ENCODE data around the gene LIG4.

The LIG4 gene

GRCh38 chr13:108182652-108183051, 32.7 kb downstream of the LIG4 start:
- CTCF ChIA-PET: interaction anchor here (0.6 kb wide), 1 partner anchor 1833 kb away, joined by 3 read pairs; no protein-coding TSS in a partner anchor

GRCh38 chr13:108178078-108178477, 37.3 kb downstream of the LIG4 start:
- ChIA-PET POLR2A (no interaction called here), CTCF (interaction anchor here (0.9 to 1.0 kb wide), 2 partner anchors 19 to 22 kb away, joined by 3 read pairs; no protein-coding TSS in a partner anchor)
- no peak overlapping the region for H3K27ac ChIP-seq (ENCODE audit: extremely low read depth, low read depth, low read length)
- no peaks in the 10 kb centered on the region for H3K4me1 ChIP-seq (ENCODE audit: control insufficient read depth, insufficient read depth, low read length)
- no peaks in the 10 kb centered on the region for H3K36me3 ChIP-seq (ENCODE audit: control insufficient read depth in 2 of 2, insufficient read depth in 1 of 2, low read length in 2 of 2)
- no peak overlapping the region for H3K4me3 ChIP-seq (ENCODE audit: low read depth, low read length)
- H3K9me3 ChIP-seq (ENCODE audit: control insufficient read depth, insufficient read depth, low read depth, low read length): no peaks in the 10 kb centered on the region
- TF ChIP-seq ATF2 (tag by site-specific recombination; IDR thresholded peaks at IDR 0.05; ENCODE audit: low read depth): no peak
- no peak for TF ChIP-seq ZNF16 (tag by site-specific recombination; IDR thresholded peaks at IDR 0.05; ENCODE audit: low read depth)
- TF ChIP-seq ZNF747 (tag by site-specific recombination; IDR thresholded peaks at IDR 0.05): no peak
- TF ChIP-seq HIC1 (tag by site-specific recombination; IDR thresholded peaks at IDR 0.05): no peak
- TF ChIP-seq ZNF26 (tag by site-specific recombination; IDR thresholded peaks at IDR 0.05): no peak
- no peak for TF ChIP-seq ZIC2 (tag by site-specific recombination; IDR thresholded peaks at IDR 0.05)
- no peak for TF ChIP-seq ZBTB17 (tag by site-specific recombination; IDR thresholded peaks at IDR 0.05)

More at GRCh38 chr13:108182652-108183051, 32.7 kb downstream of the LIG4 start:
- POLR2A ChIA-PET: no interaction called here
- no peak overlapping the region for H3K27ac ChIP-seq (ENCODE audit: extremely low read depth, low read depth, low read length)
- H3K4me3 ChIP-seq (ENCODE audit: low read depth, low read length): no peak overlapping the region
- no peaks in the 10 kb centered on the region for H3K36me3 ChIP-seq (ENCODE audit: control insufficient read depth in 2 of 2, insufficient read depth in 1 of 2, low read length in 2 of 2)
- TF ChIP-seq ZNF585B (tag by site-specific recombination; IDR thresholded peaks at IDR 0.05): no peak
- TF ChIP-seq AEBP2 (tag by site-specific recombination; IDR thresholded peaks at IDR 0.05; ENCODE audit: borderline replicate concordance): no peak
- no peak for TF ChIP-seq ZNF341 (tag by site-specific recombination; IDR thresholded peaks at IDR 0.05; ENCODE audit: low read depth)
- no peak for TF ChIP-seq ZNF518A (tag by site-specific recombination; conservative IDR thresholded peaks at IDR 0.05; ENCODE audit: low read depth)
- TF ChIP-seq ZNF350 (tag by site-specific recombination; IDR thresholded peaks at IDR 0.05): no peak
- TF ChIP-seq ZNF610 (tag by site-specific recombination; IDR thresholded peaks at IDR 0.05; ENCODE audit: borderline replicate concordance): no peak
- no peak for TF ChIP-seq EGR2 (tag by site-specific recombination; IDR thresholded peaks at IDR 0.05; ENCODE audit: low read depth)
- TF ChIP-seq ZNF23 (tag by site-specific recombination; IDR thresholded peaks at IDR 0.05; ENCODE audit: borderline replicate concordance): no peak
- TF ChIP-seq ZSCAN18 (tag by site-specific recombination; IDR thresholded peaks at IDR 0.05): no peak
- no peaks in the 10 kb centered on the region for H3K9me3 ChIP-seq (ENCODE audit: control insufficient read depth, insufficient read depth, low read depth, low read length)
- H3K4me1 ChIP-seq (ENCODE audit: control insufficient read depth, insufficient read depth, low read length): no peaks in the 10 kb centered on the region

Measured in HEK293 (cell line).